HL-60/S4 treated with phorbol 12-myristate 13-acetate at 8.2 ng/mL for 4 days and 3 days (cell line): Measurements from ENCODE around the gene ZBTB40.

ENCODE experiments used
- in situ Hi-C: fragments of 300-500 bp; cut with MboI; formaldehyde crosslinking; loops from 2 replicates; pipeline ENCODE4 v1.15.0; 2022; ENCODE audit warnings: low sequenced_read_pairs

The ZBTB40 gene

GRCh38 chr1:22527555-22528296, 76.1 kb downstream of the ZBTB40 start:
- in situ Hi-C loops = no loop called here

GRCh38 chr1:22528451-22528850, 76.8 kb downstream of the ZBTB40 start:
- in situ Hi-C loops = no loop called here

GRCh38 chr1:22529901-22530621, 78.4 kb downstream of the ZBTB40 start:
- in situ Hi-C loops = no loop called here

- in situ Hi-C loops = no loop called here
These were observed 79.1 kb downstream of the ZBTB40 start for GRCh38 chr1:22530715-22531114.

DNA sequence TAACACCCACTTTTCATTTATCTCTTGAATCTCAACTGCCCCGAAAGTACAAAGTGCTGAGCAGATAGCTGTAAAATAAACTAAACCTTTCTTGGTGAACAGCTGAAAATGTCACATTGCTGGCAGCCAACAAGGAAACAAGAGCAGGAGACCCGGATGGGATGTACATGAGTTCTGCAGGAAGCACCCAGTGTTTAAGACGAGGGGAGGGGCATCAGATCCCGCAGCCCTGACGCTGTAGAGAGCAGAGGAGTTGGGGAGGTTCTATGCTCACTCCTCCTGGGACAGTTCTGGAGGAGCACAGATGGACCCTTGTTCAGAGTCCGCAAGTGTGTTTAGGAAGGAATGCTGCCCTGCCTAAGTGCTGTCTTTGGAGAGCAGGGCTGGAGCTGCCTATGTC, 79.6 kb downstream of the ZBTB40 start:
- in situ Hi-C loops = no loop called here

DNA sequence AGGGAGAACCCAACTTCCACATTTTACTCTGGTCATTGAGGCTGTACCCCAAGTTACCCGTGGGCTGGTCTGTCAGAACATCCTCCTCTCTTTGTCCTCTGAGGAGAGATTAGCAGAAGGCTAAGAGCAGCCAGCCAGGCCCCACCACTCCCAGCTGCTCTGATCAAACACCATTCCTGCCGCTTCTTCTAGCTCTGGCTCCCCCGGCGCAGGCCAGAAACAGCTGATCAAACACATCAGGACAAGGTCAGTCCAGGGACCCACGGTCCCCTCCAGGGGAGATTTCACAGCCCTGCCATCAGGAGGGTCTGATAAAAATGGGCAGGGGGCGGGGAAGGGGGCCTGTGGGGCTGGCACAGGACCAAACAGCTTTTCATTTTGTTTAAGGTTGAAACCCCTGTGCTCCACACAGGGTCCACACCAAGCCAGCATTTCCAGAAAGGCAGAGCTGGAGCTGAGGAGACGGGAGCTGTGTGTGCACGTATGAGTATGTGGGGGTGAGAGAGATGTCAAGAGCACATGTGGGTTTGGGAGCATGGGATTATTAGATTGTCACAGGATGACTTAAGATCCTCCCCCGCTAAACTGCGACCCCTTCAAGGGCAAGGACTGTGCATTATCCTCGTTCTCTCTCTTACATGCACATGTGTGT, 81.7 kb downstream of the ZBTB40 start:
- in situ Hi-C loops = no loop called here

- in situ Hi-C loops = no loop called here
These were observed 83.3 kb downstream of the ZBTB40 start for GRCh38 chr1:22534951-22535350.

DNA sequence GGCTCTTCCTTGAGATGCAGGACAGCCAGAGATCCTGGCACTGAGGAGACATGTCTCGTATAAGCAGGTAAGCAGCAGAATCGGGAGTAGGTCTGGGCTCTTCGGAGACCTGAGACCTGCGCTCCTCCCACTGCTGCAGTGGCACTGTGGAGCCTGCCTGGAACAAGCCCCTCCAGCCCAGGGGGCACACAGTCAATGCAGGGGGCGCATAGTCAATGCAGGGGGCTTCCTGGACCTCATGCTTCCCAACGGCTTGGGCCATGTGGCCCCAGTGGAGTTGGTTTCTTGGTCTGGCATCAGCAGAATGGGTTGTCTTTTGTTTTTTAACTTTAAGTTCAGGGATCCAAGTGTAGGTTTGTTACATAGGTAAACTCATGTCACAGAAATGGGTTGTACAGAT, 83.7 kb downstream of the ZBTB40 start:
- in situ Hi-C loops = no loop called here

- in situ Hi-C loops = no loop called here
These were observed 84.9 kb downstream of the ZBTB40 start for GRCh38 chr1:22536506-22536905.

DNA sequence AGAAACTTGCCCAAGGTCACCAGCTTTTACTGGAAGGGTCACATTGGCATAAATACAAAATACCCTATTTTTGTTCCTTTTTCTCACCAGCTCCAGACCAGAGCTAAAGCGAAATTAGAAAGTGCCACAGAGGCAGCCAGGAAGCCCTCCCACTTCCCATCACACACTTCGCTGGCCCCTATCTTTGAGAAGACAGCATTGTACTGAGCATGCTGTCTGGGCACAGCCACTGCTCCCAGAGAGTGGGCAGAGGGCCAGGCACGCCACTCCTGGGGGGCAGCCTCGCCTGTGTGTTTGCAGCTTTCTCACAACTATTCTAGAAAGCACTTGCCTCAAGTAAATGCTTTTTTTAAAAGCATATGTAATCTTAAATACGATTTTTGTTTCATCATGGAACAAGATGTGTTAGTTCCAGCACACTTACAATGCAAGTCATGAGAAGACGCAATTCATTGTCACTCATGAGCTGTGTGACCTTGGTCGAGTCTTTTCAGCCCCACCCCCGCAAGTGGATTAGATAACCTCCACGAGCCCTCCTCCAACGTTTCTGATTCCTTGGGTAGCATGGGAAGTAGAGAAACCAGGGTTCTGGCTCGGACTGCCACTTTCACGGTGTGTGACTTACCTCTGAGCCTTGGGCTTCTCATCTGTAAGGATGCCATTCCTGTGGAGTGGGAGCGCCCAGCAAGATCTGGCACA, 85.9 kb downstream of the ZBTB40 start:
- in situ Hi-C loops = no loop called here

DNA sequence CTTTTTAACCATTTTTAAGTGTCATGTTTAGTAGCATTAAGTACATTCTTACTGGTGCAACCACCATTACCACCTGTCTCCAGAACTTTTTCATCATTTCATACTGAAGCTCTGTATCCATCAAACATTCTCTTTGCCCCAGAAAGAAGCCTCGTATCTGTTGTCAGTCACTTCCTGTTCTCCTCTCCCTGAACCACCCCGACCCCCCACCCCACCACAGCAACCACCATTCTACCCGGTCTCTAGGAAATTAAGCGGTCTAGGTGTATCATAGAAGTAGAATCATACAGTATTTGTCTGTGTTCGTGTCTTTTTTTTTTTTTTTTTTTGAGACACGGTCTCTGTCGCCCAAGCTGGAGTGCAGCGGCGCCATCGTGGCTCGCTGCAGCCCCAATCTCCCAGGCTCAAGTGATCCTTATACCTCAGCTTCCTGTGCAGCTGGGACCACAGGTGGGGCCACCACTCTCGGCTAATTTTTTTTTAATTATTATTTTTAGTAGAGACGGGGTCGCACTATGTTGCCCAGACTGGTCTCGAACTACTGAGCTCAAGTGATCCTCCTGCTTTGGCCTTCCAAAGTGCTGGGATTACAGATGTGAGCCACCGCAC, 88.0 kb downstream of the ZBTB40 start:
- in situ Hi-C loops = no loop called here

- in situ Hi-C loops = no loop called here
These were observed 88.7 kb downstream of the ZBTB40 start for GRCh38 chr1:22540337-22540736.

DNA sequence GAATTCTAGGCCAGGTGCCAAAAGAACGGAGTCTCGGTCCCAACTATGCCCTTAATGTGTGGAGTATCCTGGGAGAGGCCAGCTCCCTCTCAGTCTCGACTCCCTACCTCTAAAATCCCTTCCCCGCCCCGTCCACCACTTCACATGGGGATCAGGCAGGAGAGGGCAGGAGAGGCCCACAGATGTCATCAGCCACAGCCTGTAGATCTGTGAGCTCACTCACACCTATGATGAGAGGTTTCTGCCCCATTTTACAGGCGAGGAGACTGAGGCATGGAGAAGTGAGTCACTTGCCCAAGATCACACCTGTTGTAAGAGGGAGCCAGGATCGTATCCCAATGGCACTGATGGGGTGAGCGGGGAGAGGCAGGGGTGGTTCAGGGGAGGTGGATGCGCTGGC, 91.2 kb downstream of the ZBTB40 start:
- in situ Hi-C loops = no loop called here

- in situ Hi-C loops = no loop called here
These were observed 92.0 kb downstream of the ZBTB40 start for GRCh38 chr1:22543679-22544078.

GRCh38 chr1:22544606-22545005, 93.0 kb downstream of the ZBTB40 start:
- in situ Hi-C loops = no loop called here

DNA sequence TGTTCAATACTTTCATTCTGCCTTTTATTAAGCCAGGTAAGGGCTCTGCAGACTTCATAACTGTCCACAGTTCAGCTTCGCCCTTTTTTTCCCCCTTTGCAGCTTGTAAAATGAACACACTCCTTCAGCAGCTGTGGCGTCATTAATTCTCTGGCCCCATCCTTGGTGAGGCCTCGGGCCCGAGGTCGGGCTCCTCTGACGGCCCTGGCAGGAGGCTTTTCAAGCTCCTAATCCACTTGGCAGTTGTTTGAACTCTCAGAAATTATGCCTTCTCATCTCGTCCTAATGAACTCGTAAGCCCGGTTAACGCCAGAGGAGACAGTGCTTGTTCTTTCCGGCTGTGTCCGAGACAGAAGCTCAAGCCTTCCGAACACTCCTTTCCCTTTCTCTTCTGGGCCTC, 93.5 kb downstream of the ZBTB40 start:
- in situ Hi-C loops = no loop called here

DNA sequence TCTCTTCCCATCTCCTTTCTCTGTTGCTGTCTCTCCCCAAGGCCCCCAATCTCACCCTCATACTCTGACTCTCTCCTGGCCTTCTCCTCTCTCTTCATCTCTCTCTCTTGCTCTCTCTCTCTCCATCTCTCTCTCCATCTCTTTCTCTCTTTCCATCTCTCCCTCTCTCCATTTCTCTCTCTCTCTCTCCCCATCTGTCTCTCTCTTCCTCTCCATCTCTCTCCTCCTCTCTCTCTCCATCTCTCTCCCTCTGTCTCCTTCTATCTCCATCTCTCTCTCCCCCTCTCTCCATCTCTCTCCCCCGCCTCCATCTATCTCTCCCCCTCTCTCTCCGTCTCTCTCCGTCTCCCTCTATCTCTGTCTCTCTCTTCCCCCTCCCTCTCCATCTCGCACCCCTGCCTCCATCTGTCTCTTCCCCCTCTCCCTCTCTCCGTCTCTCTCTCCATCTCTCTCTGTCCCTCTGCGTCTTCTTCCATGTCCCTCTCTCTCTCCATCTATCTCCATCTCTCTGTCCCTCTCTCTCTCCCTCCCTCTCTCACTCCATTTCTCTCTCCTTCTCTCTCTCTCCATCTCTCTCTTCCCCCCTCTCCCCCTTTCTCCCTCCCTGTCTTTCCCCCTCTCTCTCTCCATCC, 95.7 kb downstream of the ZBTB40 start:
- in situ Hi-C loops = no loop called here

- in situ Hi-C loops = no loop called here
These were observed 96.3 kb downstream of the ZBTB40 start for GRCh38 chr1:22547818-22548462.

DNA sequence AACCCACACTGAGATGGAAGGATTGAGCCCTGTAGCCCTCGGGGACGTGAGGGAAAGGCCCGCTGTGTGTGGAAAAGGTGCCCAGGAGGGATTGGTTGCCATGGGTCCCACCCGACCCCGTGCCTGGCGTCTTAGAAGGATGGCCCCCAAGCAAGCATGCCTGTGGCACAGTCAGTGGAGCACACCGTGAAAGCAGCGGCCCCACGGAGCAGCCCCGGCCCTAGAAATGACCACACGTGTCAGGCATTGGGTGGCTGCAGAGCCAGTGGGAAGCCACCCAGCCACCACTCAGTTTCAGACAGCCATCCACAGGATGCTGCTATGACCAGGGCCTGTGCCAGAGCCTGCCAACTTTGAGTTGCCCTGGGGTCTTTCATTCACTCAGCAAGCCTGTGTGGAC, 98.4 kb downstream of the ZBTB40 start:
- in situ Hi-C loops = no loop called here

DNA sequence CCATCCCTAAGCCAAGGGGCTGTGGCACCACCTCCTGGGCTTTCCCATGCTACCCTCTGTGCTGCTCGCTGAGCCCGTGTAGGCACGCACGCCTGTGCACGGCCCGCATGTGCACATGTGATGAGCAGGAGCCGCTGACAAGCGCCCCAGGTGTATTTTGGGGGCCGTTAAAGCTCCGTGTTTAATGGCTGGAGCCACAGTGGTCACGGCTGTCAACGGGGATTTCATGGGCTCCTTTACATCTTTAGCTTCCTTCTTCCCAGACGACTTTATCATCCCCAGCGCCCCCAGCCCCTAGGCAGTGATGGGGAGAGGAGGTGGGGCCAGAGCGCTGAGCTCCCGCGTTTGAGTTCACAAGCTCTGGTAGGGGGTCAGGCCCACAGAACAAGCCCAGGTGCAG, 99.9 kb downstream of the ZBTB40 start:
- in situ Hi-C loops = no loop called here
